HEK293 (cell line): ENCODE measurements around the gene GNG7.
A peak's percentile ranks its signal among the peaks of the same experiment; 100 is the strongest.
"Not testable (repeated sequence)": the region's sequence is repeated elsewhere in the genome, so short reads cannot be mapped to it uniquely, and the experiment has no call there.

ENCODE experiments used
- CTCF ChIA-PET: fragments of 350-600 bp; formaldehyde crosslinking; extraction: SDS; loops from one replicate; lab custom pipeline; 2021; ENCODE audit warnings: antibody characterized with exemption; lab: Yijun Ruan, JAX
- POLR2A ChIA-PET: fragments of 300-600 bp; formaldehyde crosslinking; extraction: SDS; loops from one replicate; lab custom pipeline; 2020; ENCODE audit warnings: antibody characterized with exemption, inconsistent platforms; lab: Yijun Ruan, JAX
- H3K27ac ChIP-seq: fragments of 200-500 bp; sonication (Bioruptor generic); 2 replicates; pipeline ENCODE4 v1.5.1; 2014; ENCODE audit warnings: low read depth, low read length, control low read depth, inconsistent platforms; ENCODE audit errors: extremely low read depth
- H3K36me3 ChIP-seq, 2 experiments: fragments of 200-500 bp in 1 of 2; sonication (Bioruptor generic) in 1 of 2; 1 replicate in 1 of 2; 2 replicates in 1 of 2; pipeline ENCODE4 v1.5.1; 2014 to 2017; ENCODE audit warnings: inconsistent platforms in 2 of 2, low read length in 2 of 2; ENCODE audit not compliant: control insufficient read depth in 2 of 2, insufficient read depth in 1 of 2
- H3K4me1 ChIP-seq: fragments of 200-500 bp; sonication (Bioruptor generic); 2 replicates; pipeline ENCODE4 v1.5.1; 2014; ENCODE audit warnings: mild to moderate bottlenecking, low read length, inconsistent platforms; ENCODE audit not compliant: control insufficient read depth, insufficient read depth
- H3K4me3 ChIP-seq: 2 replicates; pipeline ENCODE4 v1.5.1; 2011; ENCODE audit warnings: low read depth, mild to moderate bottlenecking, control low read depth, low read length, moderate library complexity
- H3K9me3 ChIP-seq: fragments of 200-500 bp; sonication (Bioruptor generic); 2 replicates; pipeline ENCODE4 v1.5.1; 2014; ENCODE audit warnings: low read depth, low read length, inconsistent platforms; ENCODE audit not compliant: control insufficient read depth, insufficient read depth
- EGR2 ChIP-seq: fragments of 450-650 bp; formaldehyde crosslinking; IDR thresholded peaks from 2 replicates; pipeline ENCODE4 v1.5.1; 2016; ENCODE audit warnings: low read depth, missing biosample characterization, missing genetic modification characterization
- GLI2 ChIP-seq: fragments of 450-650 bp; formaldehyde crosslinking; IDR thresholded peaks from 2 replicates; pipeline ENCODE4; 2017; ENCODE audit warnings: missing biosample characterization, missing genetic modification characterization, low read depth, borderline replicate concordance
- KLF1 ChIP-seq: fragments of 450-650 bp; formaldehyde crosslinking; IDR thresholded peaks from 2 replicates; pipeline ENCODE4 v1.5.1; 2016; ENCODE audit warnings: missing biosample characterization, missing genetic modification characterization
- MZF1 ChIP-seq: fragments of 450-650 bp; formaldehyde crosslinking; IDR thresholded peaks from 2 replicates; pipeline ENCODE4 v1.5.1; 2017; ENCODE audit warnings: missing biosample characterization, missing genetic modification characterization, borderline replicate concordance
- ZFHX2 ChIP-seq: fragments of 450-650 bp; formaldehyde crosslinking; conservative IDR thresholded peaks from 2 replicates; pipeline ENCODE4 v1.5.1; 2016; ENCODE audit warnings: missing biosample characterization, missing genetic modification characterization
- ZFP41 ChIP-seq: fragments of 450-650 bp; formaldehyde crosslinking; IDR thresholded peaks from 2 replicates; pipeline ENCODE4 v1.5.1; 2016; ENCODE audit warnings: missing biosample characterization, missing genetic modification characterization, borderline replicate concordance
- ZNF121 ChIP-seq: fragments of 450-650 bp; formaldehyde crosslinking; IDR thresholded peaks from 2 replicates; pipeline ENCODE4 v1.5.1; 2016; ENCODE audit warnings: missing biosample characterization, missing genetic modification characterization
- ZNF174 ChIP-seq: fragments of 450-650 bp; formaldehyde crosslinking; IDR thresholded peaks from 2 replicates; pipeline ENCODE4 v1.5.0; 2017; ENCODE audit warnings: missing biosample characterization, mild to moderate bottlenecking, missing genetic modification characterization
- ZNF266 ChIP-seq: fragments of 450-650 bp; formaldehyde crosslinking; IDR thresholded peaks from 2 replicates; pipeline ENCODE4 v1.5.1; 2016; ENCODE audit warnings: missing biosample characterization, missing genetic modification characterization, low read depth
- ZNF394 ChIP-seq: fragments of 450-650 bp; formaldehyde crosslinking; IDR thresholded peaks from 2 replicates; pipeline ENCODE4 v1.5.1; 2016; ENCODE audit warnings: missing biosample characterization, missing genetic modification characterization, mild to moderate bottlenecking, moderate library complexity, borderline replicate concordance
- ZNF473 ChIP-seq: fragments of 450-650 bp; formaldehyde crosslinking; IDR thresholded peaks from 2 replicates; pipeline ENCODE4 v1.5.1; 2017; ENCODE audit warnings: missing biosample characterization, missing genetic modification characterization
- ZNF530 ChIP-seq: fragments of 450-650 bp; formaldehyde crosslinking; IDR thresholded peaks from 2 replicates; pipeline ENCODE4 v1.5.1; 2016; ENCODE audit warnings: low read depth, missing biosample characterization, missing genetic modification characterization
- ZNF768 ChIP-seq: fragments of 450-650 bp; formaldehyde crosslinking; IDR thresholded peaks from 2 replicates; pipeline ENCODE4 v1.5.1; 2018; ENCODE audit warnings: missing biosample characterization, mild to moderate bottlenecking, missing genetic modification characterization
- ZNF777 ChIP-seq: fragments of 450-650 bp; formaldehyde crosslinking; IDR thresholded peaks from 2 replicates; pipeline ENCODE4 v1.5.1; 2017; ENCODE audit warnings: missing biosample characterization, missing genetic modification characterization, borderline replicate concordance
- ZNF837 ChIP-seq: fragments of 450-650 bp; formaldehyde crosslinking; IDR thresholded peaks from 2 replicates; pipeline ENCODE4 v1.5.1; 2016; ENCODE audit warnings: missing biosample characterization, missing genetic modification characterization
- TF ChIP-seq, protein P1 (sequence below): fragments of 450-650 bp; formaldehyde crosslinking; IDR thresholded peaks from 2 replicates; pipeline ENCODE4 v1.5.1; 2016; ENCODE audit warnings: missing biosample characterization, missing genetic modification characterization
- TF ChIP-seq, protein P2 (sequence below): fragments of 450-650 bp; IDR thresholded peaks from 2 replicates; pipeline ENCODE4 v1.5.1; 2018; ENCODE audit warnings: missing biosample characterization, mild to moderate bottlenecking, missing genetic modification characterization
- TF ChIP-seq, protein P3 (sequence below): fragments of 450-650 bp; formaldehyde crosslinking; IDR thresholded peaks from 2 replicates; pipeline ENCODE4 v1.5.1; 2016; ENCODE audit warnings: missing biosample characterization, missing genetic modification characterization
- TF ChIP-seq, protein P4 (sequence below): fragments of 450-650 bp; formaldehyde crosslinking; IDR thresholded peaks from 2 replicates; pipeline ENCODE4 v1.5.1; 2016; ENCODE audit warnings: missing biosample characterization, missing genetic modification characterization

The GNG7 gene

DNA sequence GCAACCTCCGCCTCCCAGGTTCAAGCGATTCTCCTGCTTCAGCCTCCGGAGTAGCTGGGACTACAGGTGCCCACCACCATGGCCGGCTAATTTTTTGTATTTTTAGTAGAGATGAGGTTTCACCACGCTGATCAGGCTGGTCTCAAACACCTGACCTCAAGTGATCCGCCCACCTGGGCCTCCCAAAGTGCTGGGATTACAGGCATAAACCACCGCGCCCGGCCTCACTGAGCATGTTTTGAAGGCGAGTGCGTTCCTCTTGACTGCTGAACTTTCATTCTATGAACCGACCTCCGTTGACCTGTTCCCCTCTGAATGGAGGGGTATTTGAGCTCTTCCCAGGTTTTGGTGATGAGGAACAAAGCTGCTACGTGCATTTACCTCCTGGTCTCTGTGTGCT is 209.0 kb downstream of the GNG7 start:
- H3K36me3 ChIP-seq, H3K4me3 ChIP-seq, H3K9me3 ChIP-seq, H3K27ac ChIP-seq, H3K4me1 ChIP-seq: not testable (repeated sequence)
- ChIA-PET POLR2A (interaction anchor here (1.1 to 13.1 kb wide), 4 partner anchors 13 to 48 kb away, joined by 3 to 168 read pairs (median 4); partner anchors contain the start of gene GADD45B), CTCF (interaction anchor here (0.6 to 1.3 kb wide), 4 partner anchors 16 to 220 kb away, joined by 3 to 4 read pairs (median 3); no protein-coding TSS in a partner anchor)
- TF ChIP-seq ZNF394 (tag by site-specific recombination): peak; percentile 29; the same call in 1 of the 2 replicates

DNA sequence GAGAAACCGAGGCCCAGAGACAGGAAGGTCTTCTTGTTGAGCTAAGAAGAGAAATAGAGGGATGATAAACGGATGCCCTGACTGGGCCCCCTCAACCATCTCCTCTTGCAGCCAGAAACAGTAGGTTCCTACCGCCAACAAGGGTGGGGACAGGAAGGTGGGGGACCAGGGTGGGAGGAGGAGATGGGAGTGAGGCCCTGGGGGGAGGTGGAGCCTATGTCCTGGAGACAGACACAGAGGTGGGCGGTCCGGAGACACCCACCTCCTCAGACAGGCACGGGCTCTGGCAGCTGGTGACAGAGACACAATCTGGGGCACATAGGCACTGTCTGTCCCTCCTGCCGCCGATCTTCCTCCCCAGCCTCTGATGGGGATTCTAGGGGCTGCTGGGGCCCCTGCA is 209.6 kb downstream of the GNG7 start:
- ChIA-PET POLR2A (interaction anchor here (1.3 to 13.1 kb wide), 2 partner anchors 16 to 48 kb away, joined by 4 to 168 read pairs; partner anchors contain the start of gene GADD45B), CTCF (interaction anchor here (0.7 to 1.3 kb wide), 3 partner anchors 15 to 118 kb away, joined by 3 to 4 read pairs (median 3); no protein-coding TSS in a partner anchor)
- Histone ChIP-seq H3K9me3 (no peaks in the 10 kb centered on the region), H3K27ac (no peak overlapping the region), H3K4me3 (no peak overlapping the region), H3K4me1 (no peaks in the 10 kb centered on the region; the same call in 1 of the 2 replicates), H3K36me3 (no peaks in the 10 kb centered on the region)
- no peak for TF ChIP-seq ZNF768 (tag by site-specific recombination)
- TF ChIP-seq, protein P1, sequence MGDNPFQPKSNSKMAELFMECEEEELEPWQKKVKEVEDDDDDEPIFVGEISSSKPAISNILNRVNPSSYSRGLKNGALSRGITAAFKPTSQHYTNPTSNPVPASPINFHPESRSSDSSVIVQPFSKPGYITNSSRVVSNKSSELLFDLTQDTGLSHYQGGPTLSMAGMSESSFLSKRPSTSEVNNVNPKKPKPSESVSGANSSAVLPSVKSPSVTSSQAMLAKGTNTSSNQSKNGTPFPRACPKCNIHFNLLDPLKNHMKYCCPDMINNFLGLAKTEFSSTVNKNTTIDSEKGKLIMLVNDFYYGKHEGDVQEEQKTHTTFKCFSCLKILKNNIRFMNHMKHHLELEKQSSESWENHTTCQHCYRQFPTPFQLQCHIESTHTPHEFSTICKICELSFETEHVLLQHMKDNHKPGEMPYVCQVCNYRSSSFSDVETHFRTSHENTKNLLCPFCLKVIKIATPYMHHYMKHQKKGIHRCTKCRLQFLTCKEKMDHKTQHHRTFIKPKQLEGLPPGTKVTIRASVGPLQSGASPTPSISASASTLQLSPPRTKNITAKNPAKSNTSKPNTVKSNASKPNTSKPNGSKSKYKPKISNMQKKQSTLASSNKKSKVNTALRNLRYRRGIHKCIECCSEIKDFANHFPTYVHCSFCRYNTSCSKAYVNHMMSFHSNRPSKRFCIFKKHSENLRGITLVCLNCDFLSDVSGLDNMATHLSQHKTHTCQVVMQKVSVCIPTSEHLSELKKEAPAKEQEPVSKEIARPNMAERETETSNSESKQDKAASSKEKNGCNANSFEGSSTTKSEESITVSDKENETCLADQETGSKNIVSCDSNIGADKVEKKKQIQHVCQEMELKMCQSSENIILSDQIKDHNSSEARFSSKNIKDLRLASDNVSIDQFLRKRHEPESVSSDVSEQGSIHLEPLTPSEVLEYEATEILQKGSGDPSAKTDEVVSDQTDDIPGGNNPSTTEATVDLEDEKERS (tag by site-specific recombination): no peak
- no peak for TF ChIP-seq ZNF394 (tag by site-specific recombination)
- TF ChIP-seq ZFP41 (tag by site-specific recombination): no peak
- TF ChIP-seq ZNF266: no peak
- TF ChIP-seq GLI2: no peak
- no peak for TF ChIP-seq ZNF837 (tag by site-specific recombination)
- no peak for TF ChIP-seq ZNF777 (tag by site-specific recombination)
- no peak for TF ChIP-seq ZNF530 (tag by site-specific recombination)
- TF ChIP-seq, protein P2, sequence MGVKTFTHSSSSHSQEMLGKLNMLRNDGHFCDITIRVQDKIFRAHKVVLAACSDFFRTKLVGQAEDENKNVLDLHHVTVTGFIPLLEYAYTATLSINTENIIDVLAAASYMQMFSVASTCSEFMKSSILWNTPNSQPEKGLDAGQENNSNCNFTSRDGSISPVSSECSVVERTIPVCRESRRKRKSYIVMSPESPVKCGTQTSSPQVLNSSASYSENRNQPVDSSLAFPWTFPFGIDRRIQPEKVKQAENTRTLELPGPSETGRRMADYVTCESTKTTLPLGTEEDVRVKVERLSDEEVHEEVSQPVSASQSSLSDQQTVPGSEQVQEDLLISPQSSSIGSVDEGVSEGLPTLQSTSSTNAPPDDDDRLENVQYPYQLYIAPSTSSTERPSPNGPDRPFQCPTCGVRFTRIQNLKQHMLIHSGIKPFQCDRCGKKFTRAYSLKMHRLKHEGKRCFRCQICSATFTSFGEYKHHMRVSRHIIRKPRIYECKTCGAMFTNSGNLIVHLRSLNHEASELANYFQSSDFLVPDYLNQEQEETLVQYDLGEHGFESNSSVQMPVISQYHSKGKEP (tag by site-specific recombination): no peak
- TF ChIP-seq MZF1 (tag by site-specific recombination): no peak
- TF ChIP-seq ZNF121 (tag by site-specific recombination): no peak
- no peak for TF ChIP-seq ZNF473
- peak; percentile 83 for TF ChIP-seq EGR2 (tag by site-specific recombination)
- TF ChIP-seq ZNF174 (tag by site-specific recombination): no peak
- TF ChIP-seq KLF1: peak; percentile 84
- peak; percentile 77 for TF ChIP-seq ZFHX2
- TF ChIP-seq, protein P3, sequence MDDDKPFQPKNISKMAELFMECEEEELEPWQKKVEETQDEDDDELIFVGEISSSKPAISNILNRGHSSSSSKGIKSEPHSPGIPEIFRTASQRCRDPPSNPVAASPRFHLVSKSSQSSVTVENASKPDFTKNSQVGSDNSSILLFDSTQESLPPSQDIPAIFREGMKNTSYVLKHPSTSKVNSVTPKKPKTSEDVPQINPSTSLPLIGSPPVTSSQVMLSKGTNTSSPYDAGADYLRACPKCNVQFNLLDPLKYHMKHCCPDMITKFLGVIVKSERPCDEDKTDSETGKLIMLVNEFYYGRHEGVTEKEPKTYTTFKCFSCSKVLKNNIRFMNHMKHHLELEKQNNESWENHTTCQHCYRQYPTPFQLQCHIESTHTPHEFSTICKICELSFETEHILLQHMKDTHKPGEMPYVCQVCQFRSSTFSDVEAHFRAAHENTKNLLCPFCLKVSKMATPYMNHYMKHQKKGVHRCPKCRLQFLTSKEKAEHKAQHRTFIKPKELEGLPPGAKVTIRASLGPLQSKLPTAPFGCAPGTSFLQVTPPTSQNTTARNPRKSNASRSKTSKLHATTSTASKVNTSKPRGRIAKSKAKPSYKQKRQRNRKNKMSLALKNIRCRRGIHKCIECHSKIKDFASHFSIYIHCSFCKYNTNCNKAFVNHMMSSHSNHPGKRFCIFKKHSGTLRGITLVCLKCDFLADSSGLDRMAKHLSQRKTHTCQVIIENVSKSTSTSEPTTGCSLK (tag by site-specific recombination): no peak
- TF ChIP-seq, protein P4, sequence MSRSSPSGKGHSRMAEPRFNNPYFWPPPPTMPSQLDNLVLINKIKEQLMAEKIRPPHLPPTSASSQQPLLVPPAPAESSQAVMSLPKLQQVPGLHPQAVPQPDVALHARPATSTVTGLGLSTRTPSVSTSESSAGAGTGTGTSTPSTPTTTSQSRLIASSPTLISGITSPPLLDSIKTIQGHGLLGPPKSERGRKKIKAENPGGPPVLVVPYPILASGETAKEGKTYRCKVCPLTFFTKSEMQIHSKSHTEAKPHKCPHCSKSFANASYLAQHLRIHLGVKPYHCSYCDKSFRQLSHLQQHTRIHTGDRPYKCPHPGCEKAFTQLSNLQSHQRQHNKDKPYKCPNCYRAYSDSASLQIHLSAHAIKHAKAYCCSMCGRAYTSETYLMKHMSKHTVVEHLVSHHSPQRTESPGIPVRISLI (tag by site-specific recombination): no peak
